ENCODE measurements around the gene RAB11FIP4.
A peak's percentile ranks its signal among the peaks of the same experiment; 100 is the strongest.

The RAB11FIP4 gene

DNA sequence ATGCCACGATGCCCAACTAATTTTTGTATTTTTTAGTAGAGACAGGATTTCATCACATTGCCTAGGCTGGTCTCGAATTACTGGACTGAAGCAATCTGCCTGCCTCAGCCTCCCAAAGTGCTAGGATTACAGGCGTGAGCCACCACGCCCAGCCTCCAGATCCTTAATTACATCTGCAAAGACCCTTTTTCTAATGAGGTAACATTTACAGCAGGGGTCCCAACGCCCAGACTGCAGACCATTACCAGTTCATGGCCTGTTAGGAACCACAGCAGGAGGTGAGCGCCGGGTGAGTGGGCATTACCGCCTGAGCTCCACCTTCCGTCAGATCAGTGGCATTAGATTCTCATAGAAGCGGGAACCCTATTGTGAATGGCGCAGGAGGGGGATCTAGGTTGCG is 4.0 kb upstream of the RAB11FIP4 start:
- DNase-seq: no peak

DNA sequence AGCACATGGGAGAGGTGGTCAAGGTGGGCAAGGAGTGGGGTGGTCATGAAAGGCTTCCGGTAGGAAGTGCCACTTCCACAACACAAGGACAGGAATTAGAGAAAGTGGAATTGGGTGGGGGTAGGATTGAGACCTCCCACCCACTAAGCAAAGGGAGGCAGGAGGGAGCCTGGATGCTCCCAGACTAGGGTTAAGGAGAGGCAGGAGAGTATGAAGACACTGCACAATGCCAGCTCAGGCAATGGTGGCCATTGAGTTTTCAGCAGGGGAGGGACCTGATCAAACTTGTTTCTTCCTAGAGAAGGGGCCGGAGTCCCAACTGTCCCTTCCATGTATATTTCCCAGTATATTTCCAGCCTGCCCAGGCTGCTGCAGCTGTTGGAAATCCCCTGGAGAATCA is 3.1 kb upstream of the RAB11FIP4 start:
- no peak for DNase-seq

DNA sequence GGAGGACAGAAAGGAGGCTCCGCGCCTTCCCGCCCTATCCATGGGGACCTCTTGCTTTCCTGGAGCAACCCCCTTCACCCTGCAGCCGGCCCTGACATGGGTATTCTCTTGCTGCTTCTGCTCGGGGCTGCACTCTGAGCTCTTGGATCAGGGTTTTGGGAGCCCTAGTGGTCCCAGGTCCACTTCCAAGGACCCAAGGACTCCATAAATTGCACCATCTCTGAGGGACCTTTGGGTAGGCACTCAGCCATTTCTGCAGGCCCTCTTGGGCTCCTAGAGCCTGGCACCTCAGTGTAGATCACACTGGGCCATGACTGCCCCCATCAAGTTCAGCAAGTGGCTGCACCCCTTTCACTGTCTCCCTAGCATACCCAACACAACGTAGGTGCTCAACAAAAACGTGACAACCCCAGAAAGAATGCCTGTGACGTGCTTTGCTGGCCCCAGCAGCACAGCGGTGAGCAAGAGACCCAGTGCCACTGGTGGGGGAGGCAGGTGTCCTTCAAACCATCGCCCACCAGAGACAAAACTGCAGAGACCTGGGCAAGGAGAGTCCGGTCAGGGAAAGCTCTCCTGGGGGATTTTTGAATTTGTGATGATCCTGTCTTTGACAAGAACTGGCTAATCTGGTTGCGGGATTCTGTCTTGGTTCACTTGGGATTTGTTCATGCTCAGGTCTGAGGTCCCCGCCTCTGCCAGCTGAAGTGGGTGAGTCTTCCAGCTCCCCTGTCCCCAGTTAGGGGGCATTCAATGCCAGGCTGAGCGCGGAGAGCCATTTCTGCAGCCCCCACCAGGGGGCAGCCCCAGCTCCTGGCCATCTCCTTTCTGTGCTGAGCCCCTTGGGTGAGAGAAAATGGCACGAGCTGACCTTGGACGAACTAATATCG is 2.5 kb upstream of the RAB11FIP4 start:
- DNase-seq: peak; percentile 14

- DNase-seq: no peak
These were observed 1.7 kb upstream of the RAB11FIP4 start for GRCh38 chr17:31389657-31390381.

GRCh38 chr17:31390426-31390747 is 1.1 kb upstream of the RAB11FIP4 start:
- no peak for DNase-seq

DNA sequence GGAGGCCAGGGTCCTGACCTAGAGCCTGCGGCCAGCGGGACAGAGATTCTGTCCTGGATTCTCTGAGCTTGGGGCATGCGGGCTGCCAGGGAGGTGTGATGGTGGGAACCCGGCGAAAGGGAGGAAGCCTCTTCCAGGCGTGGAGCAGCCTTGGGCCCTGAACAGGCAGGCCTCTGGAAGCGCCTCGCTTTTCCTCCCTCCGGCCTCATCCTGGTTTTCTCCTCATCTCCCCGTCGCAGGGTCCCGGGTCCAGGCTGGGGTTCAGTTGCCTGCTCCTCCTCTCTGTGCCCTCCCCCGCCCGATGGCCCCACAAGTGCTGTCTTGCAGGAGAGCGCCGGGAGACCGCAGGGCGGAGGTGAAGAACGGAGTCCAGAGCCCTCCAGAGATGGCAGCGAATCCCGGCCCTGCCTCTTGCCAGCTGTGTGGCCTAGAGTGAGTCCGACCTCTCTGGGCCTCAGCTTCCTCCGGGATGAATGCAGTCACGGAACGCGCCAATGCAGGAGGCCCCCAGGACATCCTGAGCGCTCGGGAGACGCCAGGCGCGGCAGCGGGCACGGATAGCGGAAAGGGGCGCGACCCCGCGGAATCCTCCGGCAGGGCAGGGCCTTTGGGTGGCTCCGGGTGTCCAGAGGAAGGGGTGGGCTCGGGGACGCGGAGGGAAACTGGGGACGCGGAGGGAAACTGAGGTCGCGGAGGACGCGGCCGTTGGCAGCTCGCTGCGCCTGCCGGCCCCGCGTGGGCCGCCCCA is 553 bp upstream of the RAB11FIP4 start:
- no peak for DNase-seq

- no peak for DNase-seq
These were observed 754 bp downstream of the RAB11FIP4 start for GRCh38 chr17:31392002-31392855.

- DNase-seq: no peak
These were observed 1.6 kb downstream of the RAB11FIP4 start for GRCh38 chr17:31392856-31393748.

- DNase-seq: no peak
These were observed 2.3 kb downstream of the RAB11FIP4 start for GRCh38 chr17:31393749-31394146.

DNA sequence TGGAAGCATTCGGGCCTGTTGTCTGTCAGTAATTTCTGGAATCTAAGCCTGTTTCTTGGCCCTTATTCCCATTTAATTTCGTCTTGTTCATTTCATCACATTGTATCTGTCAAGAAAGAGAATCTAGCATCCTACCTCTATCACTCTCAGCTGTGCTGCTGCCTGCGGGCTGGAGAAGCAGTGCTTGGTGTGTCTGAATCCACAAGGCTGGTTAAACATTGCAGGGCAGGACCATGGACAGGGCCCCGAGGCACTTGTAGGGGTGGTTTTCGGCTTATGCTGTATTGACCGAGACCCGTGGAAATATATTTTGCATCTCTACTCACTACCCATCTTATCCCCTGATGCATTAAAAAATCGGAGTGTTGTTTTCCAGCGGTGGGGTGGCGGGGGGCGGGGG is 3.1 kb downstream of the RAB11FIP4 start:
- DNase-seq: peak; percentile 69

- no peak for DNase-seq
These were observed 5.9 kb downstream of the RAB11FIP4 start for GRCh38 chr17:31397256-31397939.

DNA sequence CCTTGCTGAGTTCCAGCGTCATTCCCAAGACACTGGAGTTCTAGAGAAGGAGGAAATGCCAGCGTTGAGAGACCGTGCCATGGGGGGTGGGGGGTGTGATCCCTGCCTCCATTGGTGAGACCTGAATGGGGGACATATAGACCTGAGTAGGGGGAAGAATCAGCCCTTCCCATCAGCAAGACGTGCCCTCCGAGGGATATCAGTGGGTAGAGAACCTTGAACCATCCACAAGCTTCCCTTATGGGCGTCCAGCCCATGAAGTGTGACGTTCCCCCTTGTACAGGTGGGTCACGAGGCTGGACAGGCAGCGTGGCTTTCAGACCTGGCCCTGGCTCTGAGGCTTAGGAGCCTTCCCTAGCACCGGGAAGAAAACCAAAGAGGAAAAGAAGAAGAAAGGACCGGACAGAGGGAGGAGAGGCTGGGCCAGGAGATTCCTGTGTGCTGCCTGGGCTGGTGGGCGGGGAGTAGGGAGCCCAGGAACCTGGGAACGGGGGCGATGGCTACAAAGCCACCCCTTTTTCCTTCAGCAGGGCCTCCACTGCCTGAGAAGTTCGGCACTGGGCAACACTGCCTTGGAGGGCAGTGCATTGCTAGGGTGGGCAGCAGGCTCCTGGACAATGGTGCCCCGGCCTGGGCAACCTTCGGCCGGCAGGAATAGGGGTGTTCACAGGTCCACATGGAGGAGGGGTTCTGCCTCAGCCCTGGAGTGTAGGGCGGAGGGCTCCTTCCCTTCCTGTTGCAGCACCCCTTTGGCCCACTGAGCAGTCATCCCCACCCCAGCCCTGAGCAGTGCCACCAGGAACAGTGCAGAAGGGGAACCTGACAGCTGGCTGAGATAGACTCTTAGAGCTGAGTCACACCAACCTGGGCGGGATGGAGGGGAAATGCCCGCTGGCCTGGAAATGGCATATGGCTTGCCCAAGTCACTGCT is 7.2 kb downstream of the RAB11FIP4 start:
- no peak for DNase-seq

- DNase-seq: no peak
These were observed 9.0 kb downstream of the RAB11FIP4 start for GRCh38 chr17:31400481-31400950.

- DNase-seq: no peak
These were observed 10.2 kb downstream of the RAB11FIP4 start for GRCh38 chr17:31401456-31402254.

DNA sequence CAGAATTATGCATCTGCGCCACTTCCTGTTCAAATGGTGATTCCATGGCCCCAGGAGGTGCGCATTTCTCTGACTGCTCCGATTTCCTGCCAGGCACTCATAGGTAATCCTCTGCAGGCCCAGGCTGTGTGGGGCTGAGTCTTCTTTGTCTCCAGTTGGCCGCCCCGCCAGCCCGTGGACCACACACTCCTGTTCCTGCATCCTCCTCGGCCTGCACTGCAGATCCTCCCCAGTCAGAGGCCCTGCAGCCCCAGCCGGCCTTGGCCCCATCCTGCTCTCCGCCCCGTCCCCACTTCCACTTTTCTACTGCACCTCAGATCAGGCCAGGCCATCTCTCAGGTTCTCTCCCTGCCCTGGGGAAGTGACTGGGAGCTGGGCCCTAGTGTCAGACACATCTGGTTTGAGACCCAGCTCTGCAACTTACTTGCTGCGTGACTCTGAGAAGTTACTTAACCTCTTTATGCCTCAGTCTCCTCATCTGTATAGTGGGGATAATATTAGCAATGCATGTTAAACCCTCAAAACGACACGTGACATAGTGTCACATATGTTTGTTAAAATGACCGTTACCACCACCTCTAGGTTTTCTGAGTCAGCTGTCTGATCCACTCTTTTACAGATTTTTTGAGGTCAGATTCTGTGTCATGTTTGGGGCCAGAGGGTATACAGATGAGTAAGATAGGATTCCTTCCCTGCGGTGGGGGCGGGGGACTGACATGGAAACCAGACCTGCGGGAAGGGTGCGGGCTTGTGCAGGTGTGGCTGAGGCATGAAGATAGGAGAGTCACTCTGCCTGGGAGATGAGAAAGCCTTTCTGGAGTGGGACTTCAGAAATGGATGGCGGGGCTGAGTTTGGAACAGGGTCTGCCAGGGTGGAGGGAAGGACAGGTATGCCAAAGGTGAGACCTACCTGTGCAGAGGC is 12.8 kb downstream of the RAB11FIP4 start:
- no peak for DNase-seq

DNA sequence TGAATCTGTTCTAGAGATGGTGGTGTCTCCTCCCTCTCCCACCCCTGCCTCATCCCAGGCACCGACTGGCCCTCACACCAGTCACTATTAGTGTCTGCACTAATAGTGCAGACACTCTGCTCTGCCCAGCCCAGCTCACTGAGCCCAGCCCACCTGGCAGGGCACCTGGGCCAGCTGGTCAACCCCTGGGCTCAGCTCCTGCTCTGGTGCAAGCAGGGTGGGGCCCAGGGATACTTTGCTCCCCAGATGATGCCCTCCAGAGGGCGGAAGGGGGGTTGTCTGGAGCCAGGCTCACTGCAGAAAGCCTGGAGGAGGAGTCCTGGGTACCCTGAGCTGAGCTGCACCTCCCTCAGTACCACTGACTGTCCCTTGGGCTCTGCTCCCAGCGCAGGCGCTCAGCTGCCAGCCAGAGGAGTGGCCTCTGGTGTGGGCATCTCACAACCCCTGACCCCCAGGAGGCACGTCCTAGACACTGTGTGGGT is 14.5 kb downstream of the RAB11FIP4 start:
- no peak for DNase-seq

DNA sequence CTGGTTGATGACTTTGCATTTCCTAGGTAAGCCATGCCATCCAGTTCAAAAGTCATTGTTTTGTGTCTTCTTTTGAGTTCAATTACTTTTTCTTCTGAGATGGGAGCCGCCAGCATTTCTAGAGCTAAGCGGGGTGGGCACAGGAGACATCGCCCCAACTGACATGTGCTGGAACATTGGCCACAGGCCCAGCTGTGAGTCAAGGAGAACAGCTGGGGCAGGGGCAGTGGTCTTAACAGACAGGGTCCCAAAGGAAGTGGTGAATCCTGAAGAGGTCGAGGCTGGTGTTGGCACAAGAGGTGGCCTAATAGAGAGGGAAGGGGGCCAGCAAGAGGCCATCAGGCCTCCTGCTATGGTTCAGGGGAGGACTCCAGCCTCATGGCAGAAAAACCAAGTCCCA is 17.1 kb downstream of the RAB11FIP4 start:
- no peak for DNase-seq
